OCI-LY3 (cell line): ENCODE results near the gene SLC37A1.

Source experiments
- EZH2phosphoT487 ChIP-seq: fragments of 200-600 bp; shearing (Covaris generic); IDR thresholded peaks from 2 replicates; pipeline ENCODE4 v1.6.1; 2018; ENCODE audit warnings: antibody characterized with exemption, mixed run types, low read depth
- TF ChIP-seq, protein P1 (sequence below): fragments of 200-600, 300-600 bp; sonication (generic); IDR thresholded peaks from 2 replicates; pipeline ENCODE4 v1.5.1; 2014; ENCODE audit warnings: antibody characterized with exemption, low read length, low read depth

DNA sequence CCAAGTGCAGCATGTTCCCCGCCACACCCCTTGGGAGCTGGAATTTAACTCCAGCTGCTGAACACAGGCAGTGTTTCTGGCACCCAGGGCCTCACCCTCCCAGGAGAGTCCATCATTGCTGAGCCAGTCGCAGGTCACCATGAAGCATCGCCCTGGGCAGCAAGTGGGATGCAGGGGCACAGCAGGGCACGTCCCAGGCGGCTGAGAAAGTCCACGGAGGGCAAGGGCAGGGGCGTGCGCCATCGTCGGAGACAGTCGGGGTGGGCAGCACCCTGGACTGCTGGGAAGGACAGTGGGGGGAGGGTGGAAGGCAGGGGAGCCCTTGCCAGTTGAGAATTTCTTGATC is 70.6 kb downstream of the SLC37A1 start:
- TF ChIP-seq, protein P1, sequence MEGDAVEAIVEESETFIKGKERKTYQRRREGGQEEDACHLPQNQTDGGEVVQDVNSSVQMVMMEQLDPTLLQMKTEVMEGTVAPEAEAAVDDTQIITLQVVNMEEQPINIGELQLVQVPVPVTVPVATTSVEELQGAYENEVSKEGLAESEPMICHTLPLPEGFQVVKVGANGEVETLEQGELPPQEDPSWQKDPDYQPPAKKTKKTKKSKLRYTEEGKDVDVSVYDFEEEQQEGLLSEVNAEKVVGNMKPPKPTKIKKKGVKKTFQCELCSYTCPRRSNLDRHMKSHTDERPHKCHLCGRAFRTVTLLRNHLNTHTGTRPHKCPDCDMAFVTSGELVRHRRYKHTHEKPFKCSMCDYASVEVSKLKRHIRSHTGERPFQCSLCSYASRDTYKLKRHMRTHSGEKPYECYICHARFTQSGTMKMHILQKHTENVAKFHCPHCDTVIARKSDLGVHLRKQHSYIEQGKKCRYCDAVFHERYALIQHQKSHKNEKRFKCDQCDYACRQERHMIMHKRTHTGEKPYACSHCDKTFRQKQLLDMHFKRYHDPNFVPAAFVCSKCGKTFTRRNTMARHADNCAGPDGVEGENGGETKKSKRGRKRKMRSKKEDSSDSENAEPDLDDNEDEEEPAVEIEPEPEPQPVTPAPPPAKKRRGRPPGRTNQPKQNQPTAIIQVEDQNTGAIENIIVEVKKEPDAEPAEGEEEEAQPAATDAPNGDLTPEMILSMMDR: no peak
- no peak for TF ChIP-seq EZH2phosphoT487
